ENCODE data around the gene WDR37.

The WDR37 gene

DNA sequence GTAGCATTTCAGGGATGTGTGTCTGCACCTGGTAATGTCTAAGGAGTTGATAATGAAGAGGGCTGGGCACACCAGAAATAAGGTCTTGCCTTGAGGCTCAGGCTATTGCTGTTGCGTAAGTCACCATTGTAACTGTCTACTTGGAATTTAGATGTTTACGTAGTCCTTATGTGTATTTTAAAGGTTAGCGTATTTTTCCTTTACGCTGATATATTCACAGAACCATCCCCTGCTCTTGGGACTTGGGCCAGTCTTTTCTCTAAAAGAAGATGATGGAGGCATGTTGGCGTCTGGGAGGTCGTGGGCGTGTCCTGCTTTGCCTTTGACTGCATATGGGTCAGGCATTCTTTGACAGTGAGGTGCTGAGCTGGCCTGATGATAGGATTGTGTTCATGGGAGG, 14.7 kb downstream of the WDR37 start:
- TF ChIP-seq, protein P1, sequence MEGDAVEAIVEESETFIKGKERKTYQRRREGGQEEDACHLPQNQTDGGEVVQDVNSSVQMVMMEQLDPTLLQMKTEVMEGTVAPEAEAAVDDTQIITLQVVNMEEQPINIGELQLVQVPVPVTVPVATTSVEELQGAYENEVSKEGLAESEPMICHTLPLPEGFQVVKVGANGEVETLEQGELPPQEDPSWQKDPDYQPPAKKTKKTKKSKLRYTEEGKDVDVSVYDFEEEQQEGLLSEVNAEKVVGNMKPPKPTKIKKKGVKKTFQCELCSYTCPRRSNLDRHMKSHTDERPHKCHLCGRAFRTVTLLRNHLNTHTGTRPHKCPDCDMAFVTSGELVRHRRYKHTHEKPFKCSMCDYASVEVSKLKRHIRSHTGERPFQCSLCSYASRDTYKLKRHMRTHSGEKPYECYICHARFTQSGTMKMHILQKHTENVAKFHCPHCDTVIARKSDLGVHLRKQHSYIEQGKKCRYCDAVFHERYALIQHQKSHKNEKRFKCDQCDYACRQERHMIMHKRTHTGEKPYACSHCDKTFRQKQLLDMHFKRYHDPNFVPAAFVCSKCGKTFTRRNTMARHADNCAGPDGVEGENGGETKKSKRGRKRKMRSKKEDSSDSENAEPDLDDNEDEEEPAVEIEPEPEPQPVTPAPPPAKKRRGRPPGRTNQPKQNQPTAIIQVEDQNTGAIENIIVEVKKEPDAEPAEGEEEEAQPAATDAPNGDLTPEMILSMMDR (IDR thresholded peaks at IDR 0.05; ENCODE audit: extremely low read depth, missing control alignments), result no peak
- DNase-seq (ENCODE audit: low spot score), result no peak

DNA sequence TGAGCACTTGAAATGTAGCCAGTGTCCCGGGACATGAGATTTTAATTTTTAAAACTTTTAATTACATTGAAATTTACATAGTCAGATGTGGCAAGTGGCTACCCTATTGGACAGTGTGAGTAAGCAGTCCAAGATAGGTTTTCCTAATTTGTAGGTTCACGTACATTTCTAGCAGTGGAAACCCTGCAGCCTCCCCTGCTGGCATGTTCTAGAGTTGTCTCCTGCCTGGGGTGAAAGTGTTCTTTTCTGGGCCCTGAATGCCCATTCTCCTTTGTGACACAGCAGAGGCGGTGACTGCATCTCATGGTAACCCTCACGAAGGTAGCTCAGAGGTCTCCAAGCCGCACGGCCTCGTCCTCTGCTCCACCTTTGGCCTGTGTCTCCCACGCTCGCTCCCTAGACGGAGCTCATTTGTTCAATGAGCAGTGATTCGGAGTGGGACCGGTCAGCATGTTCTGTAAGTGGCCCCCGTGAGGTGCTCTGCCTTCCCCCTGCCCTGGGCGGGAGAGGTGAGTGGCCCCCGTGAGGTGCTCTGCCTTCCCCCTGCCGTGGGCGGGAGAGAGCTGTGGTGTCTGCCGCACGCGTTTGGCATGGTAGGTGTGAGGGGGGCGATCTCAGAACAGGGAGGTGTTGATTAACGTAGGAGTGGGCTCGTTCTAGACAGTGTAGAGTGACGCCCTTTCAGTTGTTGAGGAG, 18.0 kb downstream of the WDR37 start:
- TF ChIP-seq, protein P1 (IDR thresholded peaks at IDR 0.05; ENCODE audit: extremely low read depth, missing control alignments), result no peak
- DNase-seq (ENCODE audit: low spot score), result no peak

DNA sequence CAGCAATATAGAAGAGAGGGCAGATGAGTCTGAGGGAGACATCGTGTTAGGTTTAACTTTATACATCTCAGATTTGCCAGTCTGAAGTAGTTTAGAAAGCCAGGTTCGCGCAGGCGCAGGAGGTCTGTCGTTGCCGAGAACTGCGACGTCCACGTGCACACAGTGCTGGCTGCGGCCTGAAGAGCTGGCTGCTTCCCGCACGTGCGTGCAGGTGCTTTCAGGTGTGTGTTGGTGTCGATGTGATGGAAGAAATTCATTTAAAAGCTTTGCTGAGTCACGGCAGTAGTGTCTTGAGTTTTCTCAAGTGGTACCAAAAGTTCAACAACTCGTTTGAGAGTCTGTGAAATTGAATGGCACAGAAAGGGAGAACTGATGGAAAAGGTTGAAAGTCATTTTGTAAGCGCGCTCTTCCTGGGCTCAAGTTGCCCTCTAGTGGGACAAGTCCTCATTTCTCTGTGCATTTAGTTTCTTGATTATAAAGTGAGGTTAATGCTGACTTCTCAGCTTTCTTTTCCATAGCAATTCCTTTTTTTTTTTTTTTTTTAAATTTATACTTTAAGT, 18.6 kb downstream of the WDR37 start:
- TF ChIP-seq, protein P1 (IDR thresholded peaks at IDR 0.05; ENCODE audit: extremely low read depth, missing control alignments), result no peak
- no peak for DNase-seq (ENCODE audit: low spot score)

DNA sequence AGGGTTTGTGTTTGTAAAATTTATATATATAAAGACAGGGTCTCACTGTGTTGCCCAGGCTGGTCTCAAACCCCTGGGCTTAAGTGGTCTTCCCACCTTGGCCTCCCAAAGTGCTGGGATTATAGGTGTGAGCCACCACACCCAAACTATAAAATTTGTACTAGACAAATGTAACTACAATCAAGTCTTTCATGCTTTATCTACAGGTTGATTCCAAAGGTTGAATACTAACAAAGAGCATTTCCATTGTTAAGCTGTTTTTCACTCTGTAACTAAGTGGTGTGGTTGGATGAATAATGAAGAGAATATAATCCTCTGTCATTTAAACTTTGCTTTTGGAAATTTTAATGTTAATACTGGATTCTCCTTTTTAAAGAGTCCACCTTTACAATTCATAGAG, 22.5 kb downstream of the WDR37 start:
- DNase-seq (ENCODE audit: low spot score), result no peak
- TF ChIP-seq, protein P1 (IDR thresholded peaks at IDR 0.05; ENCODE audit: extremely low read depth, missing control alignments), result no peak

DNA sequence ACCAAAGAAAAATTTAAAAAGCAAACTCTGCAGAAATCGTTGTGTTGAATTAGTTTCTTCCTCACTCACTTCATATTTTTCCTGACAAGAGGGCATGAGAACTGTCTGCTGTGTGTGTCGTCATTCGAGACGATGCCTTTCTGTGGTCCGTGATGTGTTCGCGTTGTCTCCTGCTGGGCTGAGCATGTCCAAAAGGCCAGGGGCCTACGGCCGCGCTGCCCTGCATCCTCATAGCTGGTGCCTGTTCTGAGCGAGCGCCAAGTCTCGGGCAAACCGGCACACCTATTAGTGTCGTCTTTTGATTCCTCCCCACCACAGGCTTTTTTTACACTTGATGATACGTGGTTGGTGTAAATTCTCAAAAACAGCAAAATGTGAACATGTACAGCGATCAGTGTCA, 27.4 kb downstream of the WDR37 start:
- DNase-seq (ENCODE audit: low spot score), result no peak
- TF ChIP-seq, protein P1 (IDR thresholded peaks at IDR 0.05; ENCODE audit: extremely low read depth, missing control alignments), result no peak

DNA sequence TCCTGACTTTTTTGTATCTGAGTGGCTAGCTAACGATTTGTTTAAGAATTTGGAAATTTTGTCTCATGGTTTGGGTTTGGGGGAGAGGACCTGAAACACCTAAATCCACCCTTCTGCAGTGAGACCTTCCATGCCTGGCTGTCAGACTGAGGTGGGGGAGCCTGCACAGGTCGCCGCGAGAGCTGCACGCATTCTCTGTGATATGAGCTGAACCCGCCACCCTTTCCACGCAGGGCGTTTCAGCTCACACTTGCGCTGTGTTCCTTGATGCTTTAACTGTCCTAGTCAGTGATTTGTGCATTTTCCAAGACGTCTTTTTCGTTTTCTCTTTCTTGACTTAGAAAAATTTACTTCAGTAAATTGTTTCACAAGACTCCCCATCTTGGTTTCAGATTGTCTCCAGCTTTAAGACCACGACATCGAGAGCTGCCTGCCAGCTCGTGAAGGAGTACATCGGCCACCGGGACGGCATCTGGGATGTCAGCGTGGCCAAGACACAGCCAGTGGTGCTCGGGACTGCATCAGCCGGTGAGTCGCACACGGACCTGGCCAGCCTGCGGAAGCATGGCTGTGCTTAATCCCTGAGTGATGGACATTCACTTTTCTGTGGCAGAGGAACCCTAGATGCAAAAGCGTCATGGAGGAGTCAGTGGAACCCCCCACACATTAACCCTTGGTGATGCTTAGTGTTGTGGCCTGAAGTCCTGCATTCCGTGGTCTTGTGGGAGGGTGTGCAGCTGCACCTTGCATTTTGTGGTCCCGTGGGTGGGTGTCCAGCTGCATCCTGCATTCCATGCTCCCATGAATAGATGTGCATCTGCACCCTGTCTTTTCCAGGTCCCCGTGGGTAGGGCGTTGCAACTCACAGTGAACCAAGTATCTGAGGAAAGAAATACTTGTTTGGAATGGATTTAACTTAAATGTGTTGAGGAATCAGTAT, 28.1 kb downstream of the WDR37 start:
- TF ChIP-seq, protein P1 (IDR thresholded peaks at IDR 0.05; ENCODE audit: extremely low read depth, missing control alignments), result no peak

DNA sequence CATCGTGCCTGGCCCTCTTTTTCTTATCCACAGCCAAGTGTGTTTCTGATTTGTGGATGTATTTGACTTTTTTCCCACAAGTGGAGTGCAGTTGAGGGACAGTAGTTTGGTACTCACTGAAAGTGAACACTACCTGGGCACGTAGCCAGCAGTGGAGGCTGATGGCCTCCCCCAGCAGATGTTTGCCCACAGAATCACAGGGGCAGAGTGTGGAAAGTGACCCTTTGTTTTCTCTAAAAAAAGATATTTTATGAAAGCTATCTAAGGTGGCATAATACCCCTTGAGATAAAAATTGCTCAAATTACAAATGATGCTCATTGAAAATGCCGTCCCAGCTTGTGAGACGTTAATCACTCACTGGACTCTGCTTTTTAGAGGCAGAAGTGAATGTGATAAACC, 29.1 kb downstream of the WDR37 start:
- TF ChIP-seq, protein P1 (IDR thresholded peaks at IDR 0.05; ENCODE audit: extremely low read depth, missing control alignments), result no peak
- no peak for DNase-seq (ENCODE audit: low spot score)

More for the DNA sequence above, 28.1 kb downstream of the WDR37 start:
- DNase-seq (ENCODE audit: low spot score), result no peak
